HCT116 (cell line): ENCODE data around the gene SHISAL2B. TPM values are rescaled to one million over a fixed set of nuclear protein-coding genes. Genes with fewer than 3 reads are reported as not detected.

Source experiments
- ATAC-seq: fragments of 200-7000 bp; cut with Tn5 transposase; 2 replicates; pipeline ENCODE4 v1.9.1; 2020; ENCODE audit warnings: mild to moderate bottlenecking, moderate library complexity
- BruUV-seq: library from RNA; stranded (reverse); fragments of 400-500 nt; replicated peaks from 2 replicates; lab custom pipeline; 2021; lab: Mats Ljungman, UMichigan
- CTCF ChIA-PET: fragments of 300-600 bp; sonication (Branson Sonifier 250); formaldehyde crosslinking; loops from one replicate; lab custom pipeline; 2021; ENCODE audit warnings: antibody characterized with exemption; lab: Charles Lee
- POLR2A ChIA-PET: fragments of 300-600, 350-600 bp; sonication (Branson Sonifier 250); formaldehyde crosslinking; loops from one replicate; lab custom pipeline; 2021; ENCODE audit warnings: antibody characterized with exemption; lab: Charles Lee
- RAD21 ChIA-PET, 2 experiments: fragments of 300-600 bp; sonication (Branson Sonifier 250); formaldehyde crosslinking; loops; one replicate each; lab custom pipeline; 2023; ENCODE audit warnings: low total read pairs in 2 of 2; ENCODE audit not compliant: uncharacterized antibody in 2 of 2, unreplicated experiment in 2 of 2, low non-redundant PET in 1 of 2; lab: Charles Lee
- DNase-seq: peaks from one replicate; pipeline ENCODE4 v3.0.0-alpha.2; 2010; ENCODE audit warnings: low read depth, low spot score
- H2AFZ ChIP-seq: fragments of 200-600 bp; shearing (Covaris generic), sonication (generic); 2 replicates; pipeline ENCODE4 v1.6.1; 2017; ENCODE audit warnings: low read depth, mixed run types, mixed read lengths, antibody characterized with exemption, low read length; ENCODE audit not compliant: poor library complexity, severe bottlenecking
- H3K27ac ChIP-seq: 2 replicates; pipeline ENCODE4 v1.5.1; 2012; ENCODE audit warnings: low read depth, low read length
- H3K27me3 ChIP-seq: fragments of 200-600 bp; sonication (generic); 2 replicates; pipeline ENCODE4 v1.6.1; 2016; ENCODE audit warnings: mixed run types, low read length, mixed read lengths; ENCODE audit not compliant: insufficient read depth
- H3K36me3 ChIP-seq, 2 experiments: fragments of 200-500 bp in 1 of 2; fragments of 200-600 bp in 1 of 2; sonication (Bioruptor generic) in 1 of 2; sonication (generic) in 1 of 2; 2 replicates each; pipeline versions ENCODE4 v1.5.1 to v1.6.1; 2014 to 2016; ENCODE audit warnings: low read length in 2 of 2, inconsistent platforms in 1 of 2, mixed read lengths in 1 of 2, mixed run types in 1 of 2; ENCODE audit not compliant: insufficient read depth in 2 of 2, control insufficient read depth in 1 of 2
- H3K4me1 ChIP-seq, 2 experiments: fragments of 200-600 bp in 1 of 2; sonication (generic) in 1 of 2; 2 replicates each; pipeline versions ENCODE4 v1.5.1 to v1.6.1; 2012 to 2017; ENCODE audit warnings: low read length in 2 of 2, inconsistent platforms in 1 of 2, mild to moderate bottlenecking in 1 of 2, mixed read lengths in 1 of 2, mixed run types in 1 of 2, moderate library complexity in 1 of 2; ENCODE audit not compliant: insufficient read depth in 2 of 2, control insufficient read depth in 1 of 2
- H3K4me2 ChIP-seq: fragments of 200-600 bp; sonication (generic); 2 replicates; pipeline ENCODE4 v1.6.1; 2017; ENCODE audit warnings: mixed run types, low read length, mixed read lengths
- H3K4me3 ChIP-seq, 2 experiments: fragments of 200-600 bp in 1 of 2; sonication (generic) in 1 of 2; replicated peaks in 1 of 2; 2 replicates each; pipeline ENCODE4 v1.5.1; 2011 to 2016; ENCODE audit warnings: low read length in 2 of 2, control low read depth in 1 of 2, low read depth in 1 of 2, mild to moderate bottlenecking in 1 of 2, mixed read lengths in 1 of 2, mixed run types in 1 of 2
- H3K79me2 ChIP-seq: fragments of 200-600 bp; sonication (generic); 2 replicates; pipeline ENCODE4 v1.6.1; 2017; ENCODE audit warnings: mild to moderate bottlenecking, mixed run types, low read length, moderate library complexity, mixed read lengths; ENCODE audit not compliant: insufficient read depth
- H3K9ac ChIP-seq: fragments of 200-600 bp; sonication (generic); 2 replicates; pipeline ENCODE4 v1.6.1; 2016; ENCODE audit warnings: low read length, mixed read lengths
- H3K9me2 ChIP-seq: fragments of 200-600 bp; sonication (generic), shearing (Covaris generic); 2 replicates; pipeline ENCODE4 v1.6.1; 2017; ENCODE audit warnings: mixed run types, mild to moderate bottlenecking, moderate library complexity; ENCODE audit not compliant: insufficient read depth
- H3K9me3 ChIP-seq, 2 experiments: fragments of 200-500 bp in 1 of 2; fragments of 200-600 bp in 1 of 2; sonication (Bioruptor generic) in 1 of 2; sonication (generic) in 1 of 2; 2 replicates each; pipeline ENCODE4 v1.6.1; 2014 to 2017; ENCODE audit warnings: low read length in 2 of 2, mixed read lengths in 2 of 2, inconsistent platforms in 1 of 2, low read depth in 1 of 2, mild to moderate bottlenecking in 1 of 2, mixed run types in 1 of 2, moderate library complexity in 1 of 2; ENCODE audit not compliant: control insufficient read depth in 1 of 2, insufficient read depth in 1 of 2
- H4K20me1 ChIP-seq: fragments of 200-600 bp; sonication (generic), shearing (Covaris generic); 2 replicates; pipeline ENCODE4 v1.6.1; 2017; ENCODE audit warnings: mixed run types, mild to moderate bottlenecking, moderate library complexity; ENCODE audit not compliant: insufficient read depth
- CEBPB ChIP-seq: IDR thresholded peaks from 2 replicates; pipeline ENCODE4 v1.6.1; 2012; ENCODE audit warnings: low read depth
- CTCF ChIP-seq, 3 experiments: fragments of 200-600 bp in 1 of 3; sonication (generic) in 1 of 3; IDR thresholded peaks in 2 of 3; conservative IDR thresholded peaks in 1 of 3; 2 replicates each; pipeline ENCODE4 v1.5.1; 2012 to 2017; ENCODE audit warnings: low read depth in 2 of 3, low read length in 2 of 3, antibody characterized with exemption in 1 of 3, borderline replicate concordance in 1 of 3, control low read depth in 1 of 3, mild to moderate bottlenecking in 1 of 3, mixed read lengths in 1 of 3, mixed run types in 1 of 3, moderate library complexity in 1 of 3; ENCODE audit not compliant: insufficient read depth in 1 of 3
- ELF1 ChIP-seq: IDR thresholded peaks from 2 replicates; pipeline ENCODE4 v1.6.1; 2012; ENCODE audit warnings: low read depth, borderline replicate concordance
- EZH2 ChIP-seq: fragments of 200-600 bp; sonication (generic); IDR thresholded peaks from 2 replicates; pipeline ENCODE4 v1.6.1; 2017; ENCODE audit warnings: antibody characterized with exemption, mixed run types
- EZH2phosphoT487 ChIP-seq: fragments of 200-600 bp; IDR thresholded peaks from 2 replicates; pipeline ENCODE4 v1.6.1; 2018; ENCODE audit warnings: antibody characterized with exemption, borderline replicate concordance
- FOSL1 ChIP-seq: IDR thresholded peaks from 2 replicates; pipeline ENCODE4 v1.6.1; 2012; ENCODE audit warnings: low read depth
- JUND ChIP-seq: IDR thresholded peaks from 2 replicates; pipeline ENCODE4 v1.6.1; 2012
- MAX ChIP-seq: IDR thresholded peaks from 2 replicates; pipeline ENCODE4 v1.6.1; 2012
- POLR2A ChIP-seq: IDR thresholded peaks from 2 replicates; pipeline ENCODE4 v1.7.0; 2011; ENCODE audit warnings: borderline replicate concordance; ENCODE audit not compliant: insufficient read depth, insufficient read length; ENCODE audit errors: extremely low read depth
- RAD21 ChIP-seq: IDR thresholded peaks from 2 replicates; pipeline ENCODE4 v1.6.1; 2012; ENCODE audit warnings: low read depth, mild to moderate bottlenecking
- SIN3A ChIP-seq: IDR thresholded peaks from 2 replicates; pipeline ENCODE4 v1.6.1; 2012; ENCODE audit warnings: low read depth
- SP1 ChIP-seq: IDR thresholded peaks from 2 replicates; pipeline ENCODE4 v1.6.1; 2012; ENCODE audit warnings: low read depth
- SRF ChIP-seq: IDR thresholded peaks from 2 replicates; pipeline ENCODE4 v1.6.1; 2012; ENCODE audit warnings: low read depth
- TCF7L2 ChIP-seq: IDR thresholded peaks from 2 replicates; pipeline ENCODE4 v1.7.0; 2011; ENCODE audit warnings: borderline replicate concordance, inconsistent platforms; ENCODE audit not compliant: insufficient read depth, insufficient read length; ENCODE audit errors: extremely low read depth
- ZBTB33 ChIP-seq: IDR thresholded peaks from 2 replicates; pipeline ENCODE4 v1.6.1; 2011; ENCODE audit warnings: mild to moderate bottlenecking, low read length, moderate library complexity; ENCODE audit not compliant: insufficient replicate concordance; ENCODE audit errors: extremely low read depth
- ZFX ChIP-seq: fragments of 450-650 bp; IDR thresholded peaks from 2 replicates; pipeline ENCODE4 v1.6.1; 2017
- ZNF274 ChIP-seq: fragments of 200-500 bp; sonication (Bioruptor generic); IDR thresholded peaks from 2 replicates; pipeline ENCODE4 v1.6.1; 2014; ENCODE audit warnings: mild to moderate bottlenecking, low read depth, low read length, inconsistent platforms
- intact Hi-C: fragments of 100-400 bp; cut with micrococcal nuclease; formaldehyde crosslinking; loops from 2 replicates; pipeline ENCODE4 v1.10.0; 2022
- total RNA-seq: library from RNA; stranded (reverse); gene quantifications from one replicate; pipeline ENCODE4 v1.2.1, GENCODE V29; 2021; ENCODE audit not compliant: unreplicated experiment

SHISAL2B gene
- total RNA-seq, 1 experiment from 2014 or later: not detected

GRCh38 chr5:64744914-64745313 is 54.6 kb downstream of the SHISAL2B start:
- no peak for DNase-seq
- H3K9me2 ChIP-seq: no peaks in the 10 kb centered on the region
- no peaks in the 10 kb centered on the region for H3K27me3 ChIP-seq
- H3K9ac ChIP-seq: no peak overlapping the region
- peaks cover 3% of the 10 kb centered on the region; the same call in 1 of the 2 replicates for H3K79me2 ChIP-seq
- no peak overlapping the region for H3K27ac ChIP-seq
- BruUV-seq: no TSS peak
- no peaks in the 10 kb centered on the region for H3K4me1 ChIP-seq
- no peaks in the 10 kb centered on the region for H4K20me1 ChIP-seq
- ATAC-seq: no peak
- no peak for TF ChIP-seq EZH2
- no peak for TF ChIP-seq CEBPB
- no peak for TF ChIP-seq SIN3A
- TF ChIP-seq SRF: no peak
- no peak for TF ChIP-seq ZBTB33
- no peak for TF ChIP-seq POLR2A
- TF ChIP-seq FOSL1: no peak
- TF ChIP-seq RAD21: no peak
- TF ChIP-seq ZFX: no peak
- TF ChIP-seq ZNF274: no peak
- no peak for TF ChIP-seq MAX
- no peak for TF ChIP-seq ELF1
- TF ChIP-seq TCF7L2: no peak
- no peak for TF ChIP-seq CTCF (IDR thresholded peaks at IDR 0.05 in 2 of 3, conservative IDR thresholded peaks at IDR 0.05 in 1 of 3; ENCODE audit: borderline replicate concordance in 1 of 3, insufficient read depth in 1 of 3, low read depth in 2 of 3, low read length in 2 of 3)
- TF ChIP-seq SP1: no peak
- TF ChIP-seq EZH2phosphoT487: no peak
- no peak for TF ChIP-seq JUND
- no peak overlapping the region for H3K4me3 ChIP-seq
- no peaks in the 10 kb centered on the region for H3K9me3 ChIP-seq
- H3K4me2 ChIP-seq: no peak overlapping the region
- H2AFZ ChIP-seq: no peak overlapping the region
- POLR2A ChIA-PET: no interaction called here
- intact Hi-C loops: no loop called here
- CTCF ChIA-PET: no interaction called here
- peaks cover 0 to 5% of the 10 kb centered on the region in 2 experiments; a peak in 1 of 4 replicates for H3K36me3 ChIP-seq
- RAD21 ChIA-PET: no interaction called here
